Posterior cingulate gyrus (tissue), 11 donors: Measurements from ENCODE around the gene TSEN34.

Experiments
- DNase-seq, 10 donors: peaks; one replicate each; pipeline versions ENCODE4 v3.0.0 to v3.0.0-alpha.2; 2020 to 2021; ENCODE audit warnings: mixed read lengths in 3 of 10
- intact Hi-C: fragments of 100-400 bp; cut with DNase I; formaldehyde crosslinking; loops from one replicate; pipeline ENCODE4 v1.15.1; 2023

The TSEN34 gene

DNA sequence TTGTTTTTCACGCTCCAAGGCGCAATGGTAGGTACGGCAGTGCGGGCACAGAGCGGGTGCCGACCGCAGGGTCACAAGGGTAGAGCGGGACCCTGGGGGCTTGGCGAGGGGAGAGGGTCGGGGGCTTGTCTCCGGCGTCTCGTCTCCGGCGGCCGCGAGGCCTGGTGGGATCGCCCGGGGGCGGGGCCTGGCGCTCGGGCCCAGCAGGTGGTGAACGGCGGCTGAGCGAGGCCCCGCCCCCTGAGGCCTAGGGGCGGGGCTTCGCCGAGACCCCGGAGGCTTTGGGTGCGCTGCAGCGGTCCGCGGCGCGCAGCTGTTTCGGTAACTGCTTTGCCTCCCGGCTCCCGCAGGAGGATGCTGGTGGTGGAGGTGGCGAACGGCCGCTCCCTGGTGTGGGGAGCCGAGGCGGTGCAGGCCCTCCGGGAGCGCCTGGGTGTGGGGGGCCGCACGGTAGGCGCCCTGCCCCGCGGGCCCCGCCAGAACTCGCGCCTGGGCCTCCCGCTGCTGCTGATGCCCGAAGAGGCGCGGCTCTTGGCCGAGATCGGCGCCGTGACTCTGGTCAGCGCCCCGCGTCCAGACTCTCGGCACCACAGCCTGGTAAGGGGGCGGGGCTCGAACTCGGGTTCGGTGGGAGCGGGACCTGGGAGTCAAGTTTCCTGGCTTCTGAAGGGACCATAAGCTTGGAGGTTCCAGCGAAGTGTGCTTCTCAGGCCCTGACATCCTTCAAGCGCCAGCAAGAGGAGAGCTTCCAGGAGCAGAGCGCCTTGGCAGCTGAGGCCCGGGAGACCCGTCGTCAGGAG lies at the start of gene TSEN34:
Gene TSEN34 (plus strand): TSS at position 298 of the 800 bp plus-strand sequence. CDS start 57 bp downstream, at position 355.
- intact Hi-C loops, result no loop called here
- DNase-seq, result peak; percentile 69 to 98 (median 80)

DNA sequence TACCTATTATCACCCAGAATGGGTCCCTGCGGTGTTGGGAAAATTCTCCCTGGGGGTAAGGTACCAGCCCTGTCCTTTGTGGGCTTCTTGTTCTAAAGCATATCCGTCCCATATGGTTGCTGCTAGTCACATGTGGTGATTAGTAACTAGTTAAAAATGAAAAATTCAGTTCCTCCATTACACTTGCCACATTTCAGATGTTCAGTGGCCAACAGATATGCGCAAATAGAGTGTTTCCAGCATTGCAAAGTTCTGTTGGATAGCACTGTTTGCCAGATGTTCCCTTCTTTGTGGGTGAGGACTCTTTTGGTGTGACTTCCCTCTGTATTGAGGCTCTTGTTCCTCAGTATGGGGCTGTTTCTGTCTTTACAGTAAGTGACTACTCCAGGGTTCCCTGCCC lies 49.8 kb upstream of the TSEN34 start:
- intact Hi-C loops, result no loop called here
- no peak for DNase-seq

DNA sequence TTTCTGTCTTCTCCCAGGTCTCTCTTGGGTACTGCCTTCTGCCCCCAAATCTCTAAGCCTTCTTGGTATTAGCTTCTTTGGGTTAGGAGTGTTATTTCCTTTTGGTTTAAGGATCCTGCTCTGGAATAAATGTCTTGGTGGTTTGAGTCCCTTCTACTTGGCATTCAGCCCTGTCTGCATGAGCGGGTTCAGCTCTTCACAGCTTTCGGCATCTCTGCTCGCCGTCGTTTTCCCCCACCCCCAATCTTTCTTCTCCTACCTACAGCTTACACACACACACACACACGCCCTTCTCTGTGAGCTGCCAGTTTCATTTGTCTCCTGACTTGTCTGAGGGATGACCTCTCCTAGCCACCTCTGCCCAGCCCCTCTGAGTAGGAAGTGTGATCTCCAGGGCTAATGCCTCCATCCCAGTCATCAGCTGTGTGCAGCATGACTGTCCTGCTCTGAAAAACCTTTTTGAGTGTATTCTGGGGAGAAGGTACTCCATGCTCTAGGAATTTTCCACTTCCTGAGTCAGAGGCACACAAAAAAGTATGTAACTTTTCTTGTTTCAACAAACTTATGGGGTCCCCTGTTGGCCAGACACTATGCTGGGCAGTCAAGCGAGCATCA lies 48.8 kb upstream of the TSEN34 start:
- no peak for DNase-seq
- intact Hi-C loops, result no loop called here

DNA sequence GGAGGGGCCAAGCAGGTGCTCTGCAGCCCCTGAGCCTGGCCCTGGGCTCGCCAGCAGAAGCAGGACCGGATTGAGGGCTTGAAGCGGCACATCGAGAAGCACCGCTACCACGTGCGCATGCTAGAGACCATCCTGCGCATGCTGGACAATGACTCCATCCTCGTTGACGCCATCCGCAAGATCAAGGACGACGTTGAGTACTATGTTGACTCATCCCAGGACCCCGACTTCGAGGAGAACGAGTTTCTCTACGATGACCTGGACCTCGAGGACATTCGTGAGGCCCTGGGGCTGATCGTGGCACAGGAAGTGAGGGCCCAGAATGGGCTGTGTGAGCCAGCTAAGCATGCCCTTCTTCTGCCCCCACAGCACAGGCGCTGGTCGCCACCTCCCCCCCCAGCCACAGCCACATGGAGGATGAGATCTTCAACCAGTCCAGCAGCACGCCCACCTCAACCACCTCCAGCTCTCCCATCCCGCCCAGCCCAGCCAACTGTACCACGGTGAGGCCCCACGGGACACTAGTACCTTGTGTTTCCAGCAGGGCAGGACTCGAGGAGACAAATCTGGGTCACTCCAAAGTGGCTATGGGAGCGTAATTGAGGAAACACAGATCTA lies 45.5 kb upstream of the TSEN34 start:
- no peak for DNase-seq
- intact Hi-C loops, result no loop called here

DNA sequence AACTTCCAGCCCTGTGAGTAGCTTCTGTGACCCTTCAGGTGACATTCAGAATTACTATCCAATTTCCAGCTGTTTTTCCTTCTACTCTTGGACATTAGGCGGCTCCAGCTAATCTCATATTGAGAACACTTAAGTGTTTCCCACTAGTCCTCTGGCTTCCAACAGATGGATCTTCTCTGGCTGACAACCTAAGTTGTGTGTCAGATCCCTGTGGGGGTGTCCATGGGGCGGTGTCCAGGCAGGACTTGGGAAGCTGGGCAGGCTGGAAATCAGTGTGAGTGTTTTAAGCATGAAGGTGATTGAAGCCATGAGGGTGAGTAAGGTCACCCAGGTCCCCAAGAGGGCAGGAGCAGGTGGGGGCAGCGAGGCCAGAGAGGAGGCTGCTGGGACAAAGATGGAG lies 43.4 kb upstream of the TSEN34 start:
- DNase-seq, result no peak
- intact Hi-C loops, result no loop called here

DNA sequence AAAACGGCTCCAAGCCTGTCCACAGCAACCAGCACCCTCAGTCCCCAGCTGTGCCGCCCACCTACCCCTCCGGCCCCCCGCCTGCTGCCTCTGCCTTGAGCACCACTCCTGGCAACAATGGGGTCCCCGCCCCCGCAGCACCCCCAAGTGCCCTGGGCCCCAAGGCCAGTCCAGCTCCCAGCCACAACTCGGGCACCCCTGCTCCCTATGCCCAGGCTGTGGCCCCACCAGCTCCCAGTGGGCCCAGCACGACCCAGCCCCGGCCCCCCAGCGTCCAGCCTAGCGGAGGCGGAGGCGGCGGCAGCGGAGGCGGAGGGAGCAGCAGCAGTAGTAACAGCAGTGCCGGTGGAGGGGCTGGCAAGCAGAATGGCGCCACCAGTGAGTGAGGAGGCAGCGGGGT lies 43.0 kb upstream of the TSEN34 start:
- DNase-seq, result no peak

DNA sequence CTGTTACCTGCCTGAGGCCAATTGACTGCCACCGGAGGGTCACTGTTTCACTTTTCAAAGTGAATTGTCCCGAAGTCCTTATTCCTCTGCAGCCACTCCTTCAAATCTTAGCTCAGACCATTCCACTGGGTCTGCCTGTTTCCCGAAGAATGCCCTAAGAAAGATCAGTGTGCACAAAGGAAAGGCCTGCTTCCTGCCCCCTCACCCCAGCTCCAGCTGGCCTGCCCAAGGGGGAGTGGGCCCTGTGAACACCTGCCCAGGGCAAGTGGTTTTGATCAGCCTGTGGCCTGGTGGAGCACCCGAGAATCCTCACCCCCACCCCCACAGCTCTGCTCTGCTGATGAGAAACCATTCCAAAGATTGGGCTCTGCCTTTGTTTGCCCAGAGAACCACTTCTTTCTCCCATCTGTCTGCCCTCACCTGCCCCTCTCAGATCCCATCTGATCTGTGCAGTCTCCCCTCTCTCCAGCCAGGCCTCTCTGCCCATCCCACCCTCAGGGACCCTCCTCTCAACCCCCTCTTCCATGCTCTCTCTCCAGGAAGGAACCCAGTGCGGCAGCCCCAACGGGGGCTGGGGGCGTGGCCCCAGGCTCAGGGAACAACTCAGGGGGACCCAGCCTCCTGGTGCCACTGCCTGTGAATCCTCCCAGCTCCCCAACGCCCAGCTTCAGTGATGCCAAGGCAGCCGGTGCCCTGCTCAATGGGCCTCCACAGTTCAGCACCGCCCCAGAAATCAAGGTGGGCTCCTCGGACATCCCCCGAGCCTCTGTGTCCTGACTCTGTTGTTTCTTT lies 41.9 kb upstream of the TSEN34 start:
- intact Hi-C loops, result no loop called here
- DNase-seq, result no peak

More for the DNA sequence above, 43.0 kb upstream of the TSEN34 start:
- intact Hi-C loops, result no loop called here

DNA sequence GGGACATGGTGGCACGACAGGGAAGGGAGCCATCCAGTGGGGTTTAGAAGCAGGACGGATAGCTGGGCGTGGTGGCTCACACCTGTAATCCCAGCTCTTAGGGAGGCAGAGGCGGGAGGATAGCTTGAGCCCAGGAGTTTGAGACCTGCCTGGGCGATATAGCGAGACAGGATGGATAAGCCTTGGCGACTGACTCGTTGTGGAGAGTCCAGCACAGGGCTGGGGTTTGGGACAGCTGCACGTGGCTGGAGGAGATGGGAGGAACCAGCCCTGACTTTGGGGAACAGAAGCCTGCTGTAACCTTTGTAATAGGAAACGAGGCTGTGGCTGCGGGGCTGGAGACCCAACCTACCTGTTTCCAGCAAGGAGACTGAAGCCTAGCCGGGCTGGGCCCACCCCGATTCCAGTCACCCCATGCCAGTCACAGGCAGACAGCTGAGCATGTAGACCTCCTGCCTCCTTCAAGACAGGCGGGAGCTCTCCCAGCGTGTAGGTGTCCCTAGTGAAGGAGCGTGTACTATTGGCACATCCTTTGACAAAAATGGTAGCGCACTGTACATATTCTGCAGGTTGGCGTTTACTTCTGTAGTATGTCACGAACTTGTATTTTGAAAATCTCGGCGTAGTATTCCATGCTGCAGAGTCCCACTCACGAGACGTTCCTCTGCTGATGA lies 39.6 kb upstream of the TSEN34 start:
- intact Hi-C loops, result no loop called here
- DNase-seq, result no peak

DNA sequence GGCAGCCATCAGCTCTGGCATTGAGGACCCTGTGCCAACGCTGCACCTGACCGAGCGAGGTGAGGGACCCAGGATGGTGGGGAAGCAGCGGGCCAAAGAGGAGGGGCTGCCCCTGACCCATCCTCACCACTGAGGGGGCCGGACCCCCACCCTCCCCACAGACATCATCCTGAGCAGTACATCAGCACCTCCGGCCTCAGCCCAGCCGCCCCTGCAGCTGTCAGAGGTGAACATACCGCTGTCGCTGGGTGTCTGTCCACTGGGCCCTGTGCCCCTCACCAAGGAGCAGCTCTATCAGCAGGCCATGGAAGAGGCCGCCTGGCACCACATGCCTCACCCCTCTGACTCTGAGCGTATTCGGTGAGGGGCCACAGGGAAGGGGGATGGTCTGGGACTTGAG lies 38.8 kb upstream of the TSEN34 start:
- intact Hi-C loops, result no loop called here
- no peak for DNase-seq

DNA sequence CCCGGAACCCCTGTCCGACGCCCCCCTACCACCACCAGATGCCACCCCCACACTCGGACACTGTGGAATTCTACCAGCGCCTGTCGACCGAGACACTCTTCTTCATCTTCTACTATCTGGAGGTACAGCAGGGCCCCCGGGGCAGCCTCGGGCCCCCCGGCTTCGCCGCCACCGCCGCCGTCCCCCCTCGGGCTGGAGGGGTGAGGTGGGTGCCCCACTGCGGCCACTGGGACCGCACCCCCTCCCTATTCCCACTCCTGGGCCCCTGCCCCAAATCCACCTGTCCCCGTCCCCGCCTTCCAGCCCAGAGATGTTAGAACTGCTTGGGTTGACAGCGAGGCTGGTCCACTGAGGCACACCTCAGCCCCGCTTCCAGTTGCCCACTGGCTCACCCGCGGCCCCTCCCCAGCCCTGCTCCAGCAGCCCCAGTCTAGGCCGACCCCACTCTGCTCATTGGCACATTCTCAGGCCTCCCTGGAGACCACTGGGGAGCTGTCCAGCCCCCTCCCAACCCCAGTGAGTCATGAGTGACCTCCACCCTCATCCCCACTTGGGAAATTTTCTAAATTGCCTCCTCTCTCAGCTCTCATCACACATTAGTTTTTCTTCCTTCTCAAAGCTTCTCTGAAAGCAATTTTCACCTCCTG lies 38.1 kb upstream of the TSEN34 start:
- no peak for DNase-seq
- intact Hi-C loops, result no loop called here

DNA sequence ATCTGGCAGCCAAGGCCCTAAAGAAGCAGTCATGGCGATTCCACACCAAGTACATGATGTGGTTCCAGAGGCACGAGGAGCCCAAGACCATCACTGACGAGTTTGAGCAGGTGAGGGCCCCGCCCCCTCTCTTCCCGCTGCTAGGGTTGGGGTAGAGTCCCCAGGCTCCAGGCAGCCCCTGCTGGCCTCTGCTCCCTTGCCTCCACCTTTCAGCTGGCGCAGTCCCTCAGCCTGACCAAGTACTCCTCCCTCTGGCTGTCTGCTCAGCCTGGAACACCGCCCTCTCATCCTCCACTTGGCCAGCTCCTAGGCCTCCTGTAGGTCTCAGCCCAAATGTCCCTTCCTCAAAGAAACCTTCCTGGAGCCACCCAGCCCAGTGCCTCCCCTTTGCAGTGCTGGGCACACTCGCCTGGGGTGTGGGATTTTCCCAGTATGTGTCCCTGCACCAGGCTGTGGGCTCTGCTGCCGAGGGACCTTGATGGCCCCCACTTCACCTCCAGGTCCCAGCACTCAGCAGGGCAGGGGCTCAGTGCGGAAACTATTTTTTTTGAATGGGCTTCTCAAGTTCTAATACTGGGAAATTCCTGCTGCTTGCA lies 37.3 kb upstream of the TSEN34 start:
- intact Hi-C loops, result no loop called here
- DNase-seq, result no peak

DNA sequence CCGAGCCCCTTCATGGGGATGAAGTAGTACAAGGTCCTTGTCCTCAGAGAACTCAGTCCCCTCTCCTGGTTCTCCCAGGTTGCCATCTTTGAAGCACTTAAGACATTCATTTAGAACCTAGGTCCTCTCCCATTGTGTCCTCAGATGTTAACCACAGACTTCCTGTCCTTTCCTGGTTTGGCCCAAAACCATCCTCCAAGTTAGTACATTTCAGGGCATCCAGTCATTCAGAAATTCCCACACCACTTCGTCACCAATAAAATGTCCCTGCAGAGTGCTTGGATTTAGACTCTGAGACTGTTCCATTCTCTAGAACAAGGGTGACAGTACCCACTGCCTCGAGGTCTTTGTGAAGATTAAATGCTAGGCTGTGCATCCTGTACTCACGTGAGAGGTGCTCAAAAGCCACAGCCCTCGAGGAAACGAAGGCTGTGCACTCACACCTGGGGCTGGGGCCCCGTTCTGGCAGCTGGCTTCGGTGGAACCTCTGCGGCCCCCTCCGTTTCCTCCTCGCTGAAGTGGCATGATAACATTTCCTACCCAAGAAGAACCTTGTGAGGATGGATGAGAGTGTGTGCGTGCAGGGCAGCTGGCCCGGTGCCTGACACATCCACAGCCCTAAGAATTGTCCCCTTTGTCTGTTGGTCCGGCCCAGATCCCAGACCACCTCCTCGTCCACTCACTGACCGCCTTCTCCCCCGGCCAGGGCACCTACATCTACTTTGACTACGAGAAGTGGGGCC lies 36.3 kb upstream of the TSEN34 start:
- intact Hi-C loops, result no loop called here
- no peak for DNase-seq

DNA sequence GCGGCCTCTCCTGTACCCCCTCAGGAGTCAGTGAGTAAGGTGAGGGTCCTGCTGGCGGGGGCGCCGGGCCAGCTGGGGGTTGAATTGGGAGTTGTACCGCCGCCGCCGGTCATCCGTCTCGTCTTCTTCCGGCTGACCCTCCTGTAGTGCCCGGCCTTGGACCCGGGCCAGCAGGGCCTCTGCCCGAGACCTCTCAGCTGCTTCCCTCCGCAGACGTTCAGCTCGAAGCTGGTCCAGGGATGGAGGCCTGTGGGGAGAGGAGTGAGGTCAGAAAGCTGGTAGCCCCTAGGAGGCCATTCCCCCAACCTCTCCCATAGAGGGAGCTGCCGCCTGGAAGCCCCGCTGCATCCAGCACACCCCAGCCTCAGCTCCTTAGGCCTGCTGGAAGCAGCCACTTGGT lies 35.4 kb upstream of the TSEN34 start:
- intact Hi-C loops, result no loop called here
- DNase-seq, result peak in 1 of 10 donors; percentile 83

DNA sequence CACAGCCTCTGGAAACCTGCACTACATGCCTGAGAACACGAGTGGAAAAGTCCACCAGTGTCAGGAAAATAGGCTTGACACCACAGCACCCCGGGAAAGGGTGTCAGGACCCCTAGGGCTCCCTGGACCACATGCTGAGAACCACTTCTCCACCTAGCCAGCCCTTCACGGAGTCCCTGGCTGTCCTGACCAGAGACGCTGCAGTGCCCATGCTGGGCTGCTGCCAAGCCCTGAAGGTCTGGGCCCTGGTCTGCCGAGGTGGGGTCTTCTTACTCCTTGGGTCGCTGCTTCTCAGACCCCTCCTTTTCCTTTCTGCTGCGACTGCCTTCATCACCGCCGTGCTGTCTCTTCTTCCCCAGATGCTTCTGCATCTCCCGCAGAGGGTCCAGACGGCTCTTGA lies 34.6 kb upstream of the TSEN34 start:
- DNase-seq, result no peak
- intact Hi-C loops, result no loop called here

DNA sequence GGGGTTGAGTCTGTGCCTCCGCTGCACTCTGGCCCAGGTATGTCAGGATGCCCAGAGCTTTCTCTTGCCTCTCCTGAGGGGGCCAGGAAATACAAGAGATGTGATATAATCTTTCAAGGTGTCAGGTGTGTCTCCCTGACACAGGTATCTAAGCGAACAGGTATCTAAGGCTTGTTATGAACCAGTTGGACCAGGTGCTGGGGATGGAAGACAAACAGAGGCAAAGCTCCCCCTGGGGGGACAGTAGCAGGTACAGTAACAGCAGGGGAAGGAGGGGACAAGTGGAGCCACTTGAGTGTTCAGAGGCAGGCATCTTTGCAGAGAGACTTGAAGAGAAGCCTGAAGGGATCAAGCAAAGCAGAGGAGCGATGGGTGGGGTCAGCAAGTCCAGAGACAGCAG lies 34.2 kb upstream of the TSEN34 start:
- intact Hi-C loops, result no loop called here
- no peak for DNase-seq

DNA sequence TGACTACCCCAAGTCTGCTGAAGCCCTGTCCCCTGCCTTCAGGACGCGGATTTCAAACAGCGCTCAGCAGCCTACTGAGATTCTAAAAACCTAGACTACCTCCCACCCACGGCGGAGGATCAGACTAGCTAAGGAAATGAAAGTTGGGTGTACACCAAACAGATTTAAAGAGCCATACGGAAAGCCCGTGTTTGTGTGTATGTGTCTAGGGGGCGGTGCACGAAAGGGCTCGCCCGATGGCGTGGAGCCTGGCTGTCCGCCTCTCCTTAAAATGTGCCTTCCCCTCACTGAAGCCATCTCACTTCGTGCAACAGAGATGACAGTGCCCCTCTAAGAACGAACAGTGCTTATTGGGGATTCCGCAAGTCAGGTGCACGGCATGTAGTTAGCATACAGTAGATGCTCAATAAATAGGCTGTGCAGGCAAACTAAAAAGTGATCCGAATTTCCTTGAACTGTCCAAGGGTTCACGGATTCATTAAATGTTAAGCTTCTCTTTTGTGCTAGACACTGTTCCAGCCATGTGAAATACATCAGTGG lies 32.2 kb upstream of the TSEN34 start:
- DNase-seq, result peak in 2 of 10 donors; percentile 12 to 29
- intact Hi-C loops, result no loop called here

DNA sequence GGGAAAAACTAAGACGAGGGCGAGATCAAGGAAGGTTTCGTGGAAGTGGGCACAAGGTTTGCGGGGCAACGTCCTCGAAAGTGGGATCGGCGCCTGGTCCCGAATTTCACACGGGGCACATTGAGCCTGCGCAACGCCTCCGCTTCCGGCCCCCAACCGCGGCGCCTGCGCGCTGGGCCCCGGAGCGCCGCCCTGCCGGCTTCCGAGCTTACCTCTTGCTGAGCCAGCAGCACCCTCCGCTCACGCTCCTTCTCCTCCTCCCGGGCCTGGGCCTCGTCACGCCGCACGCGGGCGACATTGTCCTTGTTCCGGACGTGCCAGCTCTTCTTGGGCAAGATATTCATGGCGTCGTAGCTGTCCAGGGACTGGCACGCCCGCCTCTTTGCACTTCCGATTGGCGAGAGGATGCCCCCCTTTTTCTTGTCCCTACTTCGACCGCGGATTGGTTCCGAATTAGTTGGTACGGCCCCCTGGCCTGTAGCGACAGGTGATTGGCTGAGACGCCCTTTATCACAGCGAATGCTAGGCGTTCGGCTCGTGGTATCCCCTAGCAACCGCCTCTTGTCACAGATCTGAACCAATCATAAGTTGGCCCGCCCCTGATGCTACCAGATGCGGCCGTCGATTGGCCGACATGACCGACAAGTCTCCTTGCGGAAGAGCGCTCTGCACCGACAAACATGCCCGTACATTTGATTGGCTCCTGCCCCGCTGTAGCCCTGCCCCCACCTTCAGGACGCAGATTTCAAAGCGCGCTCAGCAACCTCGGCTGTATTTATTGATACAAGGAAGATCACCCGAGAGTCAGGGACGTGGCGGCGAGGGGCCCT lies 31.5 kb upstream of the TSEN34 start, which contains the start of gene LENG1:
Gene LENG1 (minus strand): TSS at position 370 of the 830 bp plus-strand sequence. CDS start 26 bp downstream, at position 344.
- DNase-seq, result peak; percentile 99 to 100 (median 100)
- intact Hi-C loops, result no loop called here
